ENCODE results near the gene C5AR2.
"Not testable (repeated sequence)": the region's sequence is repeated elsewhere in the genome, so short reads cannot be mapped to it uniquely, and the experiment has no call there.

C5AR2 gene

GRCh38 chr19:47324502-47324901, 7.5 kb upstream of the C5AR2 start:
- no peak for DNase-seq

GRCh38 chr19:47330466-47330869, 1.5 kb upstream of the C5AR2 start:
- DNase-seq, result no peak

DNA sequence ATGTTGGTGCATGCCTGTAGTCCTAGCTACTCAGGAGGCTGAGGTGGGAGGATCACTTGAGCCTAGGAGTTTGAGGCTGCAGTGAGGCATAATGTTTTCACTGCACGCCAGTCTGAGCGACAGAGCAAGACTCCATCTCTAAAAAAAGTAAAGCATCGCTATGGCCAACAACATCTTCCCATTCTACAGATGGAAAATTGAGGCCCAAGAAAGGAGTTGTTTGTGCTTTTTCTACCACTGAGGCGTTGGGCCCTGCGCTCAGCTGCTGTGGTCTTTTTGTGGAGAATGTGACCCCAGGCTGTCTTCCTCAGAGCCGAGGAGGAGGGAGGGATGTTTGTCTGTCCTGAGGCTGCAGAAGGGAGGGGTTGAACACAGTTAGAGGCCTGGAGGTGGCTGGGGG, 485 bp upstream of the C5AR2 start:
- DNase-seq, result no peak

GRCh38 chr19:47336765-47337718, 5.1 kb downstream of the C5AR2 start:
- DNase-seq, result not testable (repeated sequence)

DNA sequence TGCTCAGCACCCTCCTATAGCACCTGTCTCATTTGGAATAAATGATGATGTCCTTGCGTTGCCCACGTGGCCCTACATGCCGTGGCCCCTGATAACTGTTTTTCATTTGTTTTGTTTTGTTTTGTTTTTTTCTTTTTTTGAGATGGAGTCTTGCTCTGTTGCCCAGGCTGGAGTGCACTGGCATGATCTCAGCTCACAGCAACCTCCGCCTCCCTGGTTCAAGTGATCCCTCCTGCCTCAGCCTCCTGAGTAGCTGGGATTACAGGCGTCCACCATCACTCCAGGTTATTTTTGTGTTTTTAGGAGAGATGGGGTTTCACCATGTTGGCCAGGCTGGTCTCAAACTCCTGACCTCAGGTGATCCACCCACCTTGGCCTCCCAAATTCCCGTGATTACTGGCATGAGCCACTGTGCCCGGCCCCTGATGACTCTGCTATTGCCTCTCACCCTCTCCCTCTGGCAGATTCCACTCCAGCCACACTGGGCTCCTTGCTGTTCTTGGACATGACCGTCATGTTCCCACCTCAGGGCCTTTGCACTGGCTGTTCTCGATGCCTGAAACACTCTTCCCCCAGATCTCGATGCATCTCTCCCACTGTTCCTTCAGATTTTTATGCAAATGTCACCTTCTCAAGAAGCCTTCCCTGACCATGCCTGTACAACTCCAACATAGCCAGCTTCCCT, 7.4 kb downstream of the C5AR2 start:
- no peak for DNase-seq

GRCh38 chr19:47340477-47341208, 8.7 kb downstream of the C5AR2 start:
- DNase-seq, result no peak

DNA sequence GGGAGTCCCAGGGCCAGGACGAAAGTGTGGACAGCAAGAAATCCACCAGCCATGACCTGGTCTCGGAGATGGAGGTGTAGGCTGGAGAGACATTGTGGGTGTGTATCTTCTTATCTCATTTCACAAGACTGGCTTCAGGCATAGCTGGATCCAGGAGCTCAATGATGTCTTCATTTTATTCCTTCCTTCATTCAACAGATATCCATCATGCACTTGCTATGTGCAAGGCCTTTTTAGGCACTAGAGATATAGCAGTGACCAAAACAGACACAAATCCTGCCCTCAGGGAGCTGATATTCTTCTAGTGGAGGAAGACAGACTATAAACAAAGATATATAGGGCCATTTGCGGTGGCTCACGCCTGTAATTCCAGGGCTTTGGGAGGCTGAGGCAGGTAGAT, 9.8 kb downstream of the C5AR2 start:
- DNase-seq, result no peak

GRCh38 chr19:47343194-47343802, 11.3 kb downstream of the C5AR2 start:
- no peak for DNase-seq

DNA sequence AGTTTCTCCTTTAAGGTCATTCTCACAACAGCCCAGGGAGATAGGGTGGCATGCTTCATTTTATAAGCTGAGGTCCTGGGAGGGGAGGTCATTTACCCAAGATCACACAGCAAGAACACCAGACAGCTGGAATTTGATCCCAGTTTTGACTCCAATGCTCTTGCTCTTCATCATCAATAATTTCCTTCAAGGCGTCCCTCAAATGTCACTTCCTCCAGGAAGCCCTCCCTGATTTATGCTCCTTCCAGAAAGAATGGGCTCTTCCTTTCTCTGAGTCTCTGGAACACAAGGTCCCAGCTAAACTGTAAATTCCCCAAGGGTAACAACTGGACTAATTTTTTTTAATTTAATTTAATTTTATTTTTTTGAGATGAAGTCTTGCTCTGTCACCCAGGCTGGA, 12.4 kb downstream of the C5AR2 start:
- no peak for DNase-seq

DNA sequence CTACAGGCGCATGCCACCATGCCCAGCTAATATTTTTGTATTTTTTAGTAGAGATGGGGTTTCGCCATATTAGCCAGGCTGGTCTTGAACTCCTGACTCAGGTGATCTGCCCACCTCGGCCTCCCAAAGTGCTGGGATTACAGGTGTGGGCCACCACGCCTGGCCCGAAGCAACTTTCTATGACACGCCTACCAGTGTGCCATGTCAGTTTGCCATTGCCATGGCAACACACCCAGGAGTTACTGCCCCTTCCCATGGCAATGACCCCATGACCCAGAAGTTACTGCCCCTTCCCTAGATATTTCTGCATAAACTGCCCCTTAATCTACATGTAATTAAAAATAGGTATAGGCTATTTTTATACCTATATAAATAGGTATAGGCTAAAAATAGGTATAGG, 14.0 kb downstream of the C5AR2 start:
- not testable (repeated sequence) for DNase-seq

DNA sequence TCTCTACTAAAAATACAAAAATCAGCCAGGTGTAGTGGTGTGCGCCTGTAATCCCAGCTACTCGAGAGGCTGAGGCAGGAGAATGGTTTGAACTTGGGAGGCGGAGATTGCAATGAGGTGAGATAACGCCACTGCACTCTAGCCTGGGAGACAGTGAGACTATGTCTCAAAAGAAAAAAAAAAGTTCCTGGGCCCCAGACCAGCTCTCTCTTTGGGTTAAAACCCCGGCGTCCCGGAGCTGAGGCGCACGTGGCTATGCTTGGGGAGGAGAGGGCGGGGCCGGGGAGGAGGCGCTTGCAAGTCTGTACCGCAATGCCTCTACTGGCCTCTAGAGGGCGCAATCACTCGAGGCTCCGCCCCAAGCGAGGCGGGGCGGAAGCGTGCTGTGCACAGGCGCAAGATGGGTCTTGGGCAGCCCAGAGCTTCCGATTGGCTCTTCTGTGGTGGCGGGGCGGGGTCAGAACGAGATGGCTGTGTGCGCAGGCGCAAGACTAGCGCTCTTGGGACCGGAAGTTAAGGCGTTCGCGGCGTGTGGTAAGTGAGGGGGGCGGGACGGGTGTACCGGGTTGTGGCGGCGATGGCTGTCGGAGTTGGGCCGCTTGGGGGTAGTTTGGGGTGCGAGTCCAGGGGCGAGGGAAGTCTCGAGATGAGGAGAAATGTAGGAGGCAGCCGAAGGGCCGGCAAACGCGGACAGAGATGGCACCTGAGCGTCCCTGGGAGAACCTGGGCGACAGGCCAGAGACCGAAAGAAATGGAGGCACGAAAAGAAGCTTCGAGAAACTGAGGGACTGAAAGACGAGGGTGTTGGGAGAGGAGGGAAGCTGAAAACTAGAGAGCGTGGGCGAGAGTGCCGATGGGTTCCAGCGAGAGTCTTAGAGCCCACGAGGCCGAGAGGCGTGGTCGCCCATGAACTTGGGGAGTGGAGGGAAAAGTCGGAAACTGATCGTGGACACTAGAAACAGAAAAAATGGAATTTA, 17.1 kb downstream of the C5AR2 start, which contains the start of gene DHX34:
Gene DHX34, plus strand, starts transcription at position 497 of the 977 bp plus-strand sequence. CDS start 3,716 bp downstream, outside the sequence.
- peak; percentile 92 for DNase-seq

- no peak for DNase-seq
These were observed 18.7 kb downstream of the C5AR2 start for GRCh38 chr19:47350630-47351029.

DNA sequence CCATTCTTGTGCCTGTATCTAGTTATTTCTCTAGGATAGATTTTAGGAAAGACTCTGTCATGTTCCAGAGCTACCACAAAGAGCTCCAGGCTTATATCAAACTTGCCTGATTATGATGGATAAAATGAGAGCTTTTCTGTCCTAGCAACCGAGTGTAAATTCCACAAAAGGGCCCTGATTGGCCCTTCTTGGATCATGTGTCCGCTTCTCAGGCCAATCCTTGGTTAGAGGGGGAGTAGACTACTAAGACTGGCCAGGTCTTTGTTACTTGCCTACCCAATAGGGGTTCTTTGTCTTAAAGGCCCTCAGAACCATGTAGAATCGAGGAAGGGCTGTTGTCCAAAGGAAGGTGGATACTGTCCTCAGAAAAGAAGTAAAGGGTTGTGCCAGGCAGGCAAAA, 19.6 kb downstream of the C5AR2 start:
- no peak for DNase-seq

DNA sequence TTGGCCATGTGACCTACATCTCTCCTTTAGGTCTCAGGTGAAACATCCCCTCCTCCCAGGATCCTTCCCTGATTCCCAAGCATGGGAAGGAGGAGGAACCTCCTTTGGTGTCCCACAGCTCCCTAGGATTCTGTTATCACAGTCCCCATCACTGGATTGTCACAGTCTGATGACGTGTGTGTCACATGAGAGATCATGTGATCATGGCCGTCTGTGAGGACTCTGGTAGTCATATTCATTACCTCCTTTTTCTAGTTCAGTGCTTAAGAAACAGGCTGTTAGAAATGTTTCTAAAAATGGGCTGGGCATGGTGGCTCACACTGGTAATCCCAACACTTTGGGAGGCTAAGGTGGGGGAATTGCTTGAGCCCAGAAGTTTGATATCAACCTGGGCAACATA, 20.1 kb downstream of the C5AR2 start:
- no peak for DNase-seq

- no peak for DNase-seq
These were observed 21.3 kb downstream of the C5AR2 start for GRCh38 chr19:47353307-47353712.

DNA sequence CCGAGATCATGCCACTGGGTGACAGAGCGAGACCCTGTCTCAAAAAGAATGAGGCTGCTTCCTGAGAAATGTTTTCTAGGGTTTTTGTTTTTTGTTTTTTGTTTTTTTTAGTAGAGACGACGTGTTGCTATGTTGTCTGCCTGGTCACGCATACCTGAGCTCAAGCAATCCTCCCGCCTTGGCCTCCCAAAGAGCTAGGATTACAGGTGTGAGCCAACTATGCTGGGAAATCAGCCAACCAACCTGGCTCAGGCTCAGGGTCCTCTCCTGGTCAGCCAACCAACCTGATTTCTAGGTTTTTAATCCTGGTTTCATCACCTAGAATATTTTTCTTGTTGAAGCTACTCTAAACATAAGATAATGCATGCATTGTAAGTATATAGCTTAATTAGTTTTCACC, 24.9 kb downstream of the C5AR2 start:
- no peak for DNase-seq

DNA sequence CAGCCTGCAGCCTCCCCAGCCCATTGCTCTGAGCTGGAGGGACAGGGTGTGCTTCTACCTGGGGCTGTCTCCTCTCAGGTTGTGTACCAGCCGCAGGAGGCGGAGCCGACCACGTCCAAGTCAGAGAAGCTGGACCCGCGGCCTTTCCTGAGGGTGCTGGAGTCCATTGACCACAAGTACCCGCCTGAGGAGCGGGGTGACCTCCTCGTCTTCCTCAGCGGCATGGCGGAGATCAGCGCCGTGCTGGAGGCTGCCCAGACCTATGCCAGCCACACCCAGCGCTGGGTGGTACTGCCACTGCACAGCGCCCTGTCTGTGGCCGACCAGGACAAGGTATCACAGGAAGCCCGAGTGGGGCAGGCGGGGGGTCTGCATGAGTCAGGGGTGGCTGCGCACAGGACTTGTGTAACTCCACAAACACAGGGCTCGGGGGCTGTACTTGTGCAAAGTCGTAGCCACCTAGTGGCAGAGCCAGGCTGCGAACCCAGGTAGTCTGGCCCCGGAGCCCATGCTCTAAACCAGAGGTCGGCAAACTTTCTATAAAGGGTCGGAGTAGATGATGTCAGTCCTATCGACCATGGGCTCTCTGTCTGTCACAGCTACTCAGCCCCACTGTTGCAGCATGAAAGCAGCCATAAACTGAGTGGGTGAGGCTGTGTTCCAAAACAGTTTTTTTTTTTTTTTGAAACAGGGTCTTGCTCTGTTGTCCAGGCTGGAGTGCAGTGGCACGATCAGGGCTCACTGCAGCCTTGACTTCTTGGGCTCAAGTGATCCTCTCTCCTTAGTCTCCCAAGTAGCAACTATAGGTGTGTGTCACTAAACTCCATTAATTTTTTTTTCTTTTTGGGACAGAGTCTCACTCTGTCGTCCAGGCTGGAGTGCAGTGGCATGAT, 26.1 kb downstream of the C5AR2 start:
- no peak for DNase-seq

DNA sequence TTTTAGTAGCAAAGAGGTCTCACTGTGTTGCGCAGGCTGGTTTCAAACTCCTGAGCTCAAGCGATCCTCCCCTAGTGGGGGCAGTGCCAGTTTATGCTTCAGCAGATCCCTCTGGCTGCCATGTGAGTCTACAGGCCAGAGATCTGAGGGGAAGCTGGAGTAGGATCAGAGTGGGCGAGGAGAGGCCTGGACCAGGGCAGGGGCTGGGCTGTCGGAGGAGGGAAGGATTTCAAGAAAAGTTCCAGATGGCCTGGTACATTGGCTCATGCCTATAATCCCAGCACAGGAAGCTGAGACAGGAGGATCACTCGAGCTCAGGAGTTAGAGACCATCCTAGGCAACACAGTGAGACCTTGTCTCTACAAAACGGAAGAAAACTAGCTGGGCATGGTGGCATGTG, 27.0 kb downstream of the C5AR2 start:
- DNase-seq, result no peak

DNA sequence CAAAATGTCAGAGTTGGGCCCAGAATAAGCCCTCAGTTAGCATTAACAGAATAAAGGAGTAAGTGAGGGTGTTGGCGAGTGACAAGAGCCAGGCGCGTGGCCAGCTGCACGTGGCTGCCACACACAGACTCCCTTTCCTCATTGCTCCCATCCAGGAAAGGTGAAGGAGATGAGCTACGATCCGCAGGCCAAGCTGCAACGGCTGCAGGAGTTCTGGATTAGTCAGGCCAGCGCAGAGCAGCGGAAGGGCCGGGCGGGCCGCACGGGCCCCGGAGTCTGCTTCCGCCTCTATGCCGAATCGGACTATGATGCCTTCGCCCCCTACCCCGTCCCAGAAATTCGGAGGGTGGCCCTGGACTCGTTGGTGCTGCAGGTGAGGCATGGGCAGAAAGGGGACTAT, 30.3 kb downstream of the C5AR2 start:
- DNase-seq, result no peak

DNA sequence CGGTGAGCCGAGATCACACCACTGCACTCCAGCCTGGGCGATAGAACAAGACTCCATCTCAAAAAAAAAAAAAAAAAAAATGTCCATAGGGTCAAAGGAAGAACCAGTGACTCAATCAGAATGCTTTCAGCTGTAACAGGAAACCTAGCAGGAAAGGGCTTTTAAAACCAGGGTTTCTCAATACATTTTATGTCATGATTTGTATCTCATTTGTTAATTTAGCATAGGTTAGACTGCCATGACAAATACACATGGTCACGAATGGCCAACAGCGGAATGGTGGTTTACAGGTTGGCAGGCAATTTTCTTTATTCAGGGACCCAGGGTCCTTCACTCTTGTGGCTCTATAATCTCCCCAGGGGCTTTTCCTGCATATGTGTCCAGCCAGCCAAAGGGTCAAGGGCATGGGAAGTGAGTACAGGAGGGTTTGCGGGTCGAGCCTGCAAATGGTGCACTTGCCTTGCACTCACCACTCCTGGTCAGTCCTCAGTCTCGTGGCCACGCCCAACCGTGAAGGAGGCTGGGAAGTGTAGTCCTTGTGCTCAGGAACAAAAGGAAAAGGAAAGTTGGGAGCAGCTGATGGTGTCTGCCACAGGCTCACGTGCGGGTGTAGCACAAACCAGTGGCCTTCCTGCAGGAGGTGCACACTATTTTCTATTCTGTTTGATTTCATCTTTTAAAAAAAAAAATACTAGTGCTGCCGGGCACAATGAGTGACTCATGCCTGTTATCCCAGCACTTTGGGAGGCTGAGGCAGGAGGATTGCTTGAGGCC, 32.0 kb downstream of the C5AR2 start:
- DNase-seq, result no peak

All from 8988T (cell line).